ENCODE data around the gene RPS6KC1.

RPS6KC1 gene

GRCh38 chr1:213247038-213247437 lies 196.0 kb downstream of the RPS6KC1 start:
- DNase-seq = no peak

GRCh38 chr1:213249395-213249794 lies 198.4 kb downstream of the RPS6KC1 start:
- DNase-seq = no peak

- no peak for DNase-seq
These were observed 199.0 kb downstream of the RPS6KC1 start for GRCh38 chr1:213250041-213250440.

GRCh38 chr1:213250446-213250845 lies 199.4 kb downstream of the RPS6KC1 start:
- DNase-seq = no peak

- DNase-seq = no peak
These were observed 200.9 kb downstream of the RPS6KC1 start for GRCh38 chr1:213251972-213252371.

GRCh38 chr1:213256438-213257087 lies 205.5 kb downstream of the RPS6KC1 start:
- DNase-seq = no peak

- no peak for DNase-seq
These were observed 209.5 kb downstream of the RPS6KC1 start for GRCh38 chr1:213260311-213261075.

GRCh38 chr1:213264531-213264930 lies 213.5 kb downstream of the RPS6KC1 start:
- no peak for DNase-seq

GRCh38 chr1:213266983-213267772 lies 216.1 kb downstream of the RPS6KC1 start:
- DNase-seq = no peak

GRCh38 chr1:213268221-213268620 lies 217.2 kb downstream of the RPS6KC1 start:
- no peak for DNase-seq

GRCh38 chr1:213269829-213270228 lies 218.8 kb downstream of the RPS6KC1 start:
- DNase-seq = no peak

GRCh38 chr1:213273546-213273945 lies 222.5 kb downstream of the RPS6KC1 start:
- no peak for DNase-seq

GRCh38 chr1:213274140-213274539 lies 223.1 kb downstream of the RPS6KC1 start:
- no peak for DNase-seq

GRCh38 chr1:213275293-213275692 lies 224.3 kb downstream of the RPS6KC1 start:
- DNase-seq = no peak

GRCh38 chr1:213276236-213276635 lies 225.2 kb downstream of the RPS6KC1 start:
- no peak for DNase-seq

- DNase-seq = no peak
These were observed 226.0 kb downstream of the RPS6KC1 start for GRCh38 chr1:213277036-213277435.

- no peak for DNase-seq
These were observed 228.4 kb downstream of the RPS6KC1 start for GRCh38 chr1:213279410-213279809.

GRCh38 chr1:213281640-213282301 lies 230.7 kb downstream of the RPS6KC1 start:
- no peak for DNase-seq

- DNase-seq = no peak
These were observed 233.6 kb downstream of the RPS6KC1 start for GRCh38 chr1:213284626-213285025.

GRCh38 chr1:213286235-213286634 lies 235.2 kb downstream of the RPS6KC1 start:
- no peak for DNase-seq

- no peak for DNase-seq
These were observed 236.9 kb downstream of the RPS6KC1 start for GRCh38 chr1:213287987-213288386.

- DNase-seq = no peak
These were observed 240.5 kb downstream of the RPS6KC1 start for GRCh38 chr1:213291526-213291925.

- DNase-seq = no peak
These were observed 241.6 kb downstream of the RPS6KC1 start for GRCh38 chr1:213292614-213293013.

All from NK-92 treated with Interleukin-12 subunit alpha and Interleukin-12 subunit beta, amount 100 ng/mL, for 24 hours (cell line).